GM18858 (cell line): Measurements from ENCODE around the gene CRLF3.
"Not testable (repeated sequence)": the region's sequence is repeated elsewhere in the genome, so short reads cannot be mapped to it uniquely, and the experiment has no call there.

Experiments used
- ATAC-seq: cut with Tn5 transposase; IDR thresholded peaks from one replicate; pipeline ENCODE4 v1.9.1; 2021; ENCODE audit not compliant: unreplicated experiment

Gene CRLF3

GRCh38 chr17:30824356-30825145, at the start of gene CRLF3:
Gene CRLF3 (minus strand): TSS chr17:30824692. CDS start chr17:30824651, 41 bp downstream.
- peak; percentile 71 for ATAC-seq

GRCh38 chr17:30869005-30869404, 44.5 kb upstream of the CRLF3 start:
- no peak for ATAC-seq

DNA sequence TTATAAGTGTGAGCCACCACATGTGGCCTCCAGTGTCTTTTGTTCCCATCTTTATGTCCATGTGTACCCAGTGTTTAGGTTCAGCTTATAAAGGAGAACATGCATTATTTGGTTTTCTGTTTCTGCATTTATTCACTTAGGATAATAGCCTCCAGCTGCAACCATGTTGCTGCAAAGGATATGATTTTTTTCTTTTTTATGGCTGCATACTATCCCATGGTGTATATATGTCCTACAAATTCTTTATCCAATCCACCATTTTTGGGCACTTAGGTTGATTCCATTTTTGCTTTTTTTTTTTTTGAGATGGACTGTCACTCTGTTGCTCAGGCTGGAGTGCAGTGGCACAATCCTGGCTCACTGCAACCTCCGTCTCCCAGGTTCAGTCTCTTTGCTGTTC, 40.1 kb upstream of the CRLF3 start:
- ATAC-seq = no peak

DNA sequence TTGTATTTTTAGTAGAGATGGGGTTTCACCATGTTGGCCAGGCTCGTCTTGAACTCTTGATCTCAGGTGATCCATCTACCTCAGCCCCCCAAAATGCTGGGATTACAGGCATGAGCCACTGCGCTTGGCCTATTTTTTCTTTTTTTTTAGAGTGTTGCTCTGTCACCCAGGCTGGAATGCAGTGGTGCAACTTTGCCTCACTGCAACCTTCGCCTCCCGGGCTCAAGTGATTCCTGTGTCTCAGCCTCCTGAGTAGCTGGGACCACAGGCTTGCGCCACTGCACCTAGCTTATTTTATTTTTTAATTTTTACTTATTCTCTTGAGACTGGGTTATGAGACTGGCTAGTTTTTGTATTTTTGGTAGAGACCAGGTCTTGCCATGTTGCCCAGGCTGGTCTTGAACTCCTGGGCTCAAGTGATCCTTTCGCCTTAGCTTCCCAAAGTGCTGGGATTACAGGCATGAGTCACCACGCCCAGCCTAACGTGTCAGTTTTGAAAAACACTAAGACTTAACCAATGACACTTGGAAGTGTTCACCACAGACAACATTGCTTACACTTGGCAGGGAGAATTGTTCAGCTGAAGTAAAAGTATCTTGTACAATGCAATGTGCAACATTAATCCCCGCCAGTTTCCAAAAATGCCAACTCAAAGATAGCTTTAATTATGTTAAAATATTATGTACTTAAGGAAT, 34.2 kb upstream of the CRLF3 start:
- no peak for ATAC-seq

DNA sequence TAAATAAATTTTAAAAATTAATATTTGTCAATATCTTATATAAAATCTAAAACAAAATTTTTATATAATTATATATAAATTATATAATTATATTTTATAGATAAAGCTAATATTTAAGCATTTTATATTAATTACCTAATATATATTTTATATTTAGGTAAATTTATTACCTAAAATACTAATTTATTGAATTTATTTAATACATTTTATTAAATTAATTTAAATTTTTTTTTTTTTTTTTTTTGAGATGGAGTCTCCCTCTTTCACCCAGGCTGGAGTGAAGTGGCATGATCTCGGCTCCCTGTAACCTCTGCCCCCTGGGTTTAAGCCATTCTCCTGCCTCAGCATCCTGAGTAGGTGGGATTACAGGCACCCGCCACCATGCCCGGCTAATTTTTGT, 29.7 kb upstream of the CRLF3 start:
- no peak for ATAC-seq

DNA sequence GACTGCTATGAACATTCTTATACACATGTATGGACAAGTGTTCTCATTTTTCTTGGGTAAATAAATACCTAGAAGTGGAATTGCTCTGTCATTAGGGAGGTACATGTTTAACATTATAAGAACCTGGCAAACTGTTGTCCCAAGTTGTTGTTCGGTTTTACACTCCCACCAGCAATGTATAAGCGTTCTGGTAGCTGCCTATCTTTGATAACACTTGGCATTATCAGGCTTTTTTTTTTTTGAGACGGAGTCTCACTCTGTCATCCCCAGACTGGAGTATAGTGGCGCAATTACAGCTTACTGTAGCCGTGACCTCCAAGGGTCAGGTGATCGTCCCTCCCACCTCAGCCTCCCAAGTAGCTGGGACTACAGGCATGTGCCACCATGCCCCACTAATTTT, 23.5 kb upstream of the CRLF3 start:
- ATAC-seq = no peak

DNA sequence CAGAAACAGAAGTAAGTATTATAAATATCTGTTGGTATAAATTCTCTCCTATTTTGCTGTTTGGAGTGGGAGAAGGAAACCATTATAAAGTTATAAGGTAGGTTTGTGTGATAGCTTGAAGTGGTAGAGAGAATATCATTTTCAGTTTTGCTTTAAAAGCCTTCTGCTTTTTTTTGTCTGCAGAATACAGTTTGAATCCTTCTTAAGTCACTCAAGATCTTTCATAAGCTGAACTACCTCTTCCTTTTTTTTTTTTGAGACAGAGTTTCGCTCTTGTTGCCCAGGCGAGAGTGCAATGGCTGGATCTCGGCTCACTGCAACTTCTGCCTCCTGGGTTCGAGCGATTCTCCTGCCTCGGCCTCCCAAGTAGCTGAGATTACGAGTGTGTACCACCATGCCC, 16.3 kb upstream of the CRLF3 start:
- no peak for ATAC-seq

DNA sequence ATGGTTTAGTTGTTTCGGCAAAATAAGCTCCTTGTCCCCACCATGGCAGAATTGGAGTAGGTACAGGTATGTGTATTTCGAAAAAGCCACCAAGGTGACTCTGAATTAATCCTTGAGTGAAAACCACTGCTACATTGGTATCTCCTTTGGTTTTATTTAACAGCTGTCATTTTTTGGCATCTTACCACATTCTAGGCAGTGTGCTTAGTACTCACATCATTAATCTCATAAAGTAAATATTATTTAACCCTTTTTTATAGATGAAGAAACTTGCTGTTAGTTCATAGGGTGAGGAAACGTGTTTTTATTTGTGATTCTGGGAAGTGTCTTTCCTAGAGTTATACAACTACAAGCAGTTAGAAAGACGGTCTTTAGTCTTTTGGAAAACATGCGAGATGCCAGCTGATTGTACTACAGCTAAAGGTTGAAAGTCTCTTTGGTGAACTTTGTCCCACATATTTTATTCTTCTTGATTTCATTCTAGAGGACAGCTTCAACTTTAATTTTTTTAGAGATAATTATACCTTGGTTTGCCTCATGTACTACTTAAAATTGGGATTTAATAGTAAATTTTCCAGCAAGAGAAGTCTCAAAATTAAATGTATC, 13.8 kb upstream of the CRLF3 start:
- ATAC-seq = no peak

DNA sequence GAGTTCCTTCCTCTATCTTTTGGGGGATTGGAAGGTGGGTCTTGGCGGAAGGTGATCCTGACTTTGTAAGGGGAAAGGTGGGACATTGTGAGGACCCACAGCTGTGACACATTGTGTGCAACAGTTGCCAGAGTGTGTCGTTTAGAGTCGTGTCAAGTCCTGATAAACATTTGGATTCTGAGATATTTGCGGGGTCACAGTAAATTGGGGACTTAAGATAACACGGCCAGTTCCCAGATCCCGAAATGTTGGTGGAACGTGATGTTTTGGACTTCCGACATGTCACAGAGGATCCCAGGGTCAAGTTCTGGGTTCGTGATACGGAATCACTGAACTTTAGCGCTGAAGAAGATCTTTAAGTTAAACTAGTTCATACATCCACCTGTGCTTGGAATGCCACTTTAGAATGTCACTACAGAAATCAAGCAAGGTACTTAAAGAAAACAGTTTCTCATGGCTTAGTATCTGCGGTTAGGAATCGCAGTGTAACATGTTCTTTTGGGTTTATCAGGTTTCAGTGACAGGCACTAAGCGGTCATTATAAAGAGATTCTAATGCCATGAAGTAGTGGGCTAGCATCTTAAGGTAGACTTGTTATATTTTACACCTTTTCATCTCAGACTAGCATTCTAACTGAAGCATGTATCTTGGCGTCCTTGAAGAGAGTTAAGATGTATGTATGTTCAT, 8.1 kb upstream of the CRLF3 start:
- no peak for ATAC-seq

DNA sequence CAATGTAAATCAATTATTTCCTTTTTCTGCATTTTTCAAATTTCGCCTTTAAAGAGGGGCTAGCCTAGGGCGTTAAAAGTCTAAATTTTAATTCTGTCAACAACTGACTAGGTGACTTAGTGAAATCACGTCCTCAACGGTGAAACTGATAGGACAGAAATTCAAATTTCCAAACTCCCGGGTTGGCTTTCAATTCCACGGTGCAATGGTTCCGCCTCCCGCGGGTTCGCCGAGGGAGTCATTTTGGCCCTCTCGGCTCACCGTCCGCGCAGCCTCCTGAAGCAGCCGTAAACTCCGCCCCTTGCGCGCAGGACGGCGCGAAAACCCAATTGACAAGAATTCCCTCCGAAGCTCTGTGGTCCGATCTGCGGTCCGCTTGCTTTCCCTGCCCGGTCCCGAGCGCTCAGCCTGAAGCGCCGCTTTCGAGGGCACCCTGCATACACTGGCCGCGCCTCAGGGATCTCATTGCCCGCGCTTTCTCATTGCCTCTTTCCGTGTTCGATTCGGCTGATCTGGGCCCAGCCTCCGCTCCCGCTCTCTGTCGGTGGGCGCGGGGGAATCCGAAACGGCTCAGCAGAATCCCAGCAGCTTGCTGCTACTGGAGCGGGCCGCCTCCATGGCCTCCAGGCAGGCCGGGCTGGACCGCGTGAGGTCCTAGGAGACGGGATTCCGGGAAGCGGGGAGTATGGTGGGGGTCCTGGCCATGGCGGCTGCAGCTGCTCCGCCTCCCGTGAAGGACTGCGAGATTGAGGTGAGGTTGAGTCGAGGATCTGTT, 7.4 kb upstream of the CRLF3 start, which contains the start of gene ATAD5:
ATAD5 (plus strand) TSS at position 304 of the 775 bp plus-strand sequence; CDS start at position 686, 382 bp downstream.
- ATAC-seq = no peak

GRCh38 chr17:30831257-30831656, 6.8 kb upstream of the CRLF3 start:
- ATAC-seq = no peak

- no peak for ATAC-seq
Observed at GRCh38 chr17:30829022-30829421, 4.5 kb upstream of the CRLF3 start.

DNA sequence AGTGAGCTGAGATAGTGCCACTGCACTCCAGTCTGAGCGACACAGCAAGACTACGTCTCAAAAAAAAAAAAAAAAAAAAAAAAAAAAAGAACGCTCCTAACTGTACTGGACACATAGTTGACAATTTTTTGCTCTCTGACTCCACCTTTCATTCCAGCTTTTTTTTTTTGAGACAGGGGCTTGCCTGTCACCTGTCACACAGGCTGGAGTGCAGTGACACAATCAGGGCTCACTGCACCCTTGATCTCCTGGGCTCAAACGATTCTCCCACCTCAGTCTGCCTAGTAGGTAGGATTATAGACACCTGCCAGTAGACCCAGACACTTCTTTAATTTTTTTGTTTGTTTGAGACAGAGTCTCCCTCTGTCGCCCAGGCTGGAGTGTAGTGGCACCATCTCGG, 2.6 kb upstream of the CRLF3 start:
- ATAC-seq = no peak

- ATAC-seq = no peak
Observed at GRCh38 chr17:30824002-30824355, 513 bp downstream of the CRLF3 start.

DNA sequence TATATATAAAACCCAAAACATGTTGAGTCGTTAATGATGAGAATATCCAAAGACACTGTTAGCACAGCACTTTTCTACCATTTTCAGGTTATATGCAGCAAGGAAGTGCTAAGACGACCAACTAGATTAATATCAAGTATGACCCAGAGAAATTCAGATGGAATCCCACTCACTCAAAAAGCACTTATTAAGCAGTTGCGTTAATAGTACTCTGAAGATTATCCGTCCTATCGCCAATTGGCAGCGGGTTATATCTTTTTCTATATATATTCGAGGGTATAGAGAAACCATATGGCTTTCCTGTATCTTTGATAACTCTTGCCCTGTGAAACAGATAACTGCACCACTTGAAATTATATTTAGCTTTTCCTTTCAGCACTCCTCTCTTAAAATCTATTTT, 1.1 kb downstream of the CRLF3 start:
- ATAC-seq = no peak

DNA sequence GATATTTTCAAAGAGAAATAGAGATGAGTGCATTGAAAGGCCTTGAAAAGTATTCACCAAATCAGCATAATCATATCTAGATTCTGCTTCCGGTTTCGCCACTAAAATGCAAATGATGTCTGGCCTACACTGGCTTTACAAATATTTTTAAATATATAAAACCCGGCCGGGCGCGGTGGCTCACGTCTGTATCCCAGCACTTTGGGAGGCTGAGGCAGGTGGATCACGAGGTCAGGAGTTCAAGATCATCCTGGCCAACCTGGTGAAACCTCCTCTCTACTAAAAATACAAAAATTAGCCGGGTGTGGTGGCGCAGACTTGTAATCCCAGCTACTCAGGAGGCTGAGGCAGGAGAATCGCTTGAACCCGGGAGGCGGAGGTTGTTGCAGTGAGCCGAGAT, 1.6 kb downstream of the CRLF3 start:
- not testable (repeated sequence) for ATAC-seq

DNA sequence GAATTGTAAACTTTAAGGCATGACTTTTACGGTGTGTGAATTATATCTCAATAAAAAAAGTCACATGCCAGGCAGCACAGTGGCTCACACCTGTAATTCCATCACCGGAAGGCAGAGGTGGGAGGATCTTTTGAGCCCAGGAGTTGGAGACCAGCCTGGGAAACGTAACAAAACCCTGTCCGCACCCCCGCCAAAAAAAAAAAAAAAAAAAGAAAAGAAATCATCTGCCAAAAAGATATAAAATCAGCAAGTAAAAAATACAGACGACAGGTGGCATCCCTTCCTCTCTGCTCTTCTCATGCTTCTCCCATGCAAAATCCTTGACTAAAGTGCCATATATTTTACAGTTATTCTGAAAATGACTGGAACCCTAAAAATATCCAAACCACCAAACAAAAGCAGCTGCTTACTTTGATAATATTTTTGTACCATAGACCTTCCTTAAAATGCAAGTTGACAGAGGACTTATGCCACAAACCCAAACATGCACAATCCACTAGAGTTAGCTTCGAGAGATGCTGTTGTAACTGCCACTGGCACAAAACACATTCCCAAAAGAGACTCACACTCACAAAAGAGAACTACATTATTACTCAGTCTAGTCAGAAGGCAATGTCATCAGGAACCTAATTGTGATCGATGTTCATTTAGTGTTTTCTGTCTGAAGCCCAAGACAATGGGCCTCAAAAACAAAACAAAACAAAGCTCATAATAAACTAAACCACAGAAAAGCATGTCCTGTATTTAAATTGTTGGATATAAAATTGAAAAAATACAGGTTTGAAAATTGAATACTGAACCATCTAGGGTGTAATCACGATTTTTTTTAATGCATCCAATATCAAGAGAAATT, 2.4 kb downstream of the CRLF3 start:
- no peak for ATAC-seq

DNA sequence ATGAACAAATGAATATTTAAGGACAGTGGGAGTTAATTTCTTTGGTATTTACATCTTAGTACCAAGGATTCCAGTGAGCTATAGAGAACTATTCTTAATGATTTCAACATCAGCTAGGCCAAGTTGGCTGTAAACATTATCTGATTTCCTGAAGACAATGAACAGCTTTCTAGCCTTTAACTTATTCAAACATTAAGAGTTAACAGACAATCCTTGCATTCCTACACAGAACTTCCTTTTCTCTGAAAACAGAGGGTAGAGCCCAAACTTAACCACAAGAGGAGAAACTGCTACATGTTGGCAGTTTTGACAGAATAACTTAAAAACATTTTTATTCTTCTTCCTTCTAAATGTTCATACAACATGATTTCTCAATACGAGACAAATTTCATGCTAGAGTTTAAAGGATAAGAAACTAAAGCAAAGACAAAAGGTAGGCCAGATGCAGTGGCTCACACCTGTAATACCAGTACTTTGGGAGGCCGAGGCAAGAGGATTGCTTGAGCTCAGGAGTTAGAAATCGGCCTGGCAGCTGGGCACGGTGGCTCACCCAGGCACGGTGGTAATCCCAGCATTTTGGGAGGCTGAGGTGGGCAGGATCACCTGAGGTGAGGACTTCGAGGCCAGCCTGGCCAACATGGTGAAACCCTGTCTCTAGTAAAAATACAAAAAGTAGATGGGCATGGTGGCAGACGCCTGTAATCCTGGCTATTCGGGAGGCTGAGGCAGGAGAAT, 4.4 kb downstream of the CRLF3 start:
- ATAC-seq = no peak

DNA sequence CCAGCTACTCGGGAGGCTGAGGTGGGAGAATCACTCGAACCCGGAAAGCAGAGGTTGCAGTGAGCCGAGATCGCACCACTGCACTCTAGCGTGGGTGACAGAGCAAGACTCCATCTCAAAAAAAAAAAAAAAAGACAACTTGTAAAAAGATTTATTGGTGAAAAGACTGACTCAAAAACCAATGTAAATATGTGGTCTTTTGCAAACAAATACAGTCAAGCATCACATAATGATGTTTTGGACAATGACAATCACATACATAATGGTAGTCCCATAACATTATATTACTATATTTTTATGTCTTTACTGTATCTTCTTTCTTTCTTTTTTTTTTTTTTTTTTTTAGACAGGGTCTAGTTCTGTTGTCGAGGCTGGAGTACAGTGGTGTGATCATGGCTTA, 8.3 kb downstream of the CRLF3 start:
- ATAC-seq = no peak
